Choroid plexus epithelial cell (primary cell): Measurements from ENCODE around the gene CHST7.
A peak's percentile ranks its signal among the peaks of the same experiment; 100 is the strongest.

Experiments
- DNase-seq: peaks from one replicate; pipeline ENCODE4 v3.0.0-alpha.2; 2010; ENCODE audit warnings: low read depth
- H3K4me3 ChIP-seq: 2 replicates; pipeline ENCODE4 v1.5.1; 2011; ENCODE audit warnings: low read depth, mild to moderate bottlenecking, control low read depth, low read length, moderate library complexity
- TF ChIP-seq, protein P1 (sequence below): conservative IDR thresholded peaks from 2 replicates; pipeline ENCODE4 v1.5.1; 2011; ENCODE audit warnings: low read depth, mild to moderate bottlenecking, control low read depth, inconsistent platforms, low read length, moderate library complexity

Gene CHST7

DNA sequence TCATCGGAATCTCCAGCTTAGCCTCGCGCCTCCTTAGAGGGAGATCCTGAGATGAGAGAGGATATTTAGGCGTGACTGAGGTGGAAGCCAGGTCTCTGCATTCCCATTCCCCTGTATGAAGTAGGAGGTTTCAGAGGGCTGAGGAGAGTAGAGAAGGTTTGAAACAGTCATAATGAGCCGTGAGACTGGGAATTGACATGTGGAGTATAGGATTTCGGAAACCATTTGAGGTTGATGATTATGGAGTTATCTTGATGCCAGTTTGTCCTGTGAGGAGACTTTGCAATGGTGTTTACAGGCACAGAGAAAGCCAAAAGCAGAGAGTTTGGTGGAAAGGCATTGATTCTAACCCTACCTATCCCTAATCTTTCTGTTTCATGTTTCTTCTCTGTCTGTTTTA lies 2.0 kb downstream of the CHST7 start:
- H3K4me3 ChIP-seq = peak overlapping the region; percentile 63
- no peak for DNase-seq
- TF ChIP-seq, protein P1, sequence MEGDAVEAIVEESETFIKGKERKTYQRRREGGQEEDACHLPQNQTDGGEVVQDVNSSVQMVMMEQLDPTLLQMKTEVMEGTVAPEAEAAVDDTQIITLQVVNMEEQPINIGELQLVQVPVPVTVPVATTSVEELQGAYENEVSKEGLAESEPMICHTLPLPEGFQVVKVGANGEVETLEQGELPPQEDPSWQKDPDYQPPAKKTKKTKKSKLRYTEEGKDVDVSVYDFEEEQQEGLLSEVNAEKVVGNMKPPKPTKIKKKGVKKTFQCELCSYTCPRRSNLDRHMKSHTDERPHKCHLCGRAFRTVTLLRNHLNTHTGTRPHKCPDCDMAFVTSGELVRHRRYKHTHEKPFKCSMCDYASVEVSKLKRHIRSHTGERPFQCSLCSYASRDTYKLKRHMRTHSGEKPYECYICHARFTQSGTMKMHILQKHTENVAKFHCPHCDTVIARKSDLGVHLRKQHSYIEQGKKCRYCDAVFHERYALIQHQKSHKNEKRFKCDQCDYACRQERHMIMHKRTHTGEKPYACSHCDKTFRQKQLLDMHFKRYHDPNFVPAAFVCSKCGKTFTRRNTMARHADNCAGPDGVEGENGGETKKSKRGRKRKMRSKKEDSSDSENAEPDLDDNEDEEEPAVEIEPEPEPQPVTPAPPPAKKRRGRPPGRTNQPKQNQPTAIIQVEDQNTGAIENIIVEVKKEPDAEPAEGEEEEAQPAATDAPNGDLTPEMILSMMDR = no peak

DNA sequence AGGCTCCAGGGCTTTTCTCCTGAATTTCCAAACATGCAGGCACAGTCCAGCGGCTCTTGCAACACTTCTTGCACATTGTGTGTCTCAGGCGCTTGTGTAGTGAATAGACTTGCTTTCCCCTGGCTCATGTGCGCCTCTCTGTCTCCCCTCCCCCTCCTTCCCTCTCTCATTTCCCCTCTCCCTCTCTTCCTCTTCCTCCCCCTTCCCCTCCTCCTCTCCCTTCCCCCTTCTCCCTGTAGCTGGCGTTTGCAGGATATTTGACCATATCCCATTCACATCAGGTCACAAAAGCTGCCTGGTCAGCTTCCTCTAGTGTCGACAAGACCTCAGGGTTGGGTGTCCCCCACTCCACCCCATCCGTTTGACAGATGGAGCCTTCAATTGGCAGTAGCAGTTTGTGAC lies 2.4 kb downstream of the CHST7 start:
- TF ChIP-seq, protein P1 = no peak
- peak; percentile 57 for DNase-seq
- H3K4me3 ChIP-seq = peak overlapping the region; percentile 63

DNA sequence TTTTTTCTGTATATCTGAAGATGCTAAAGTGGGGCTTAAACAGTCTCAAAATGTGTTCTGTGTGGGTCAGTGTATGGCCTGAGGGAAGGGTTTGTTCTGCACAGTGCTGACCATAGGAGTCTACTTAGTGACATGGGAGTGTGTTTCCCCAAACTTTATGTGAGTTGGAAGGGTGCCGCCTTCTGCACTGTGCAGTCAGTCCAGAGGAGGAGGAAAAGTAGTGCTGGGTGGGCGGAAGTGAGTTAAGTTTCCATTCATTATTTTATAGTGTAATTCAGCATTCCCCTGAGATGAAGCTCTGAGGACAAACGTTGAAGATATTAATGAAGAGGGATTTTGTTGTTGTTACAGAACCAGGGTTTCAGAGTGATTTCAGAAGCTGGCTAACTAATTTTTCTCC lies 2.9 kb downstream of the CHST7 start:
- DNase-seq = no peak
- H3K4me3 ChIP-seq = peak overlapping the region; percentile 63
- TF ChIP-seq, protein P1 = no peak

DNA sequence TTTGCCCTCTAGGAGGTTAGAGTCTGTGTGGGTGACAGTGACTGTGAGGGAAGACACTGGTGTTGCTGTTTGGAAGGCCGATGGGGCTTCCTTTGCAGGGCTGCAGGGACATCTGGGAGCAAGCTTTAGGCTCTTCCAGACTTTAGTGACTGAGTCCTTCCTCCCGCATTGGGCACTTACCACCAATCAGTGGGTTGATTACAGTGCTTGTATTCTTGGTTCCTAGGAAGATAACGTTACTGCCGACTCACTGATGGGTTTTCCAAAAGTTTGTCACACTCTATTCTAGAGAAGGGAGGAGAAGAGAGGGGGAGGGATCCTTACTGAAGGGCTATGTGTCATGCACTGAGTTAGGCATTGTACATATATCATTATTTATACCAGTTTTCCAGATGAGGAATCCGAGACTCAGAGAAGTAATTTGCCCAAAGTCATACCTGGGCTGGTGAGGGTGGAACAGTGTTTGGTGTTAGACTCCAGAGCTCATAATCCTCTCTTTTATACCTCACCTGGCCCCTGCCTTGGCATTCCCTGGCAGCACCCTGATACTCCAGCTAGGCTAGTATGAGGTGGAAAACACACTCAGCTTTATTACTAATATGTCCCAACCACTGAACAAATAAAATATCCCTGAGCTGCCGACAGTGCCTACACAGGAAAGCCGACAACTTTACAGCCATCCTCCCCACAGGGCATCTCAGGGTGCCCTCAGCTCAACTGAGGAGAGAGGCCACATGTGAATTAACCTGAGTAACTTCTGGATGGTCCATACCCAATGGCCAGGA lies 3.8 kb downstream of the CHST7 start:
- no peak for DNase-seq
- TF ChIP-seq, protein P1 = no peak
- peak overlapping the region; percentile 24 for H3K4me3 ChIP-seq

DNA sequence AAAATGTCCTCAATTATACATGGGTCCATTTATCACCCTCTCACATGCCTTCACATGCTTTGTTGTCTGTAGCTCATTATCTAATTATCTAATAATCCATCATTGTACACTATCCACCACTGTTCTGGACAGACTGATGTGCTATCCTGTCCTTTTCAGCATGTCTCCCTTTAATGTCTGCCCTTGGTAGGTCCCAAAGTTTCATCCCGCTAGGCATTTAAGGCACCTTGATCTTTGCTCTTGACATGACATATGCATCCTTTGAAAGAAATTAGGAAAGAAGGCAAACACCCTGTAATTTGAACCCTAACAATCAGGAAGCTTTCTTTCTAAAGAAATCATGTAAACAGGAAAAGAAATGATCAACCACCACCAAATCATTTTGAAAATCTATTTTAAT lies 5.7 kb downstream of the CHST7 start:
- no peak for DNase-seq
- no peak overlapping the region for H3K4me3 ChIP-seq
- TF ChIP-seq, protein P1 = no peak

DNA sequence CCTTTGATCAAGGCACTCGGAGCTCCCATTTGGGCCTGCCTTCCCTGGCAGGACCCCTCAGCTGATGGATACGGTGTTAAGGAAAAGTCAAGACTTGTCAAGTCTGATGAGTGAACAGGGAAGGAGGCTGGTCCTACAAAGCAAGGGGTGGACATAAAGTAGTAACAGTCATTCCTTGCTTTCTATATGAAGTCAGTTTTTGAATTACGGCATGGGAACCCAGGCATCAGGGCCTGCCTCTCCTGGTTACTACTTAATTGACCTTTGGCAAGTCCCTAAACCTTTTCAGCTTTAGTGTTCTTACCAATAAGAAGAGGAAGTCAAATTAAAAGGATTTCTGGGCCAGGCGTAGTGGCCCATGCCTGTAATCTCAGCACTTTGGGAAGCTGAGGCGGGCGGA lies 7.0 kb downstream of the CHST7 start:
- no peak for DNase-seq
- TF ChIP-seq, protein P1 = no peak
- H3K4me3 ChIP-seq = no peak overlapping the region

DNA sequence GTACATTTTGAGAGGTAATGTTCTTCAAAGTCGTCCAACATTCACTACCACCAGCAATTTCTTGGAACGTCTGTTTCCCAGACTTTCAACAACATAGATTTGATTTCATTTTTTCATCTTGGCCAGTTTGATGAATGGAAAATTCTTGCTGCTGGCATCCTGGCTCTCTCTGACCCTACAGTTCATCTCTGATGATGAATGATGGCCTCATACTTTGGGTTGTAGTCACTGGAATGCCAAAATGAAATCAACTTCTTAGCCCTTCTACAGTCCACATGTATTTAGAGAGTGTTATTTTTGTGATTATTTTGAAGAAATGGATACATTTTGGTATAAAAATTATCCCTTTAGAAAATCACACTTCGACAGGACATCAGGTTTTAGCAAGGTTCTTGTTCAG lies 8.8 kb downstream of the CHST7 start:
- DNase-seq = peak; percentile 48
- H3K4me3 ChIP-seq = no peak overlapping the region
- TF ChIP-seq, protein P1 = no peak
